SK-N-MC (cell line): ENCODE measurements around the gene HOXC9.

Source experiments
- EZH2 ChIP-seq: fragments of 200-600 bp; sonication (generic); IDR thresholded peaks from one replicate; pipeline ENCODE4 v1.6.1; 2017; ENCODE audit warnings: antibody characterized with exemption
- FOXP2 ChIP-seq: optimal IDR thresholded peaks from 2 replicates; pipeline ENCODE3; 2011; ENCODE audit warnings: mild to moderate bottlenecking, moderate library complexity; ENCODE audit not compliant: insufficient read depth; ENCODE audit errors: extremely low read length, control extremely low read depth
- POLR2AphosphoS5 ChIP-seq: IDR thresholded peaks from 2 replicates; pipeline ENCODE4 v1.6.1; 2012; ENCODE audit warnings: mild to moderate bottlenecking, low read depth, low read length, borderline replicate concordance

DNA sequence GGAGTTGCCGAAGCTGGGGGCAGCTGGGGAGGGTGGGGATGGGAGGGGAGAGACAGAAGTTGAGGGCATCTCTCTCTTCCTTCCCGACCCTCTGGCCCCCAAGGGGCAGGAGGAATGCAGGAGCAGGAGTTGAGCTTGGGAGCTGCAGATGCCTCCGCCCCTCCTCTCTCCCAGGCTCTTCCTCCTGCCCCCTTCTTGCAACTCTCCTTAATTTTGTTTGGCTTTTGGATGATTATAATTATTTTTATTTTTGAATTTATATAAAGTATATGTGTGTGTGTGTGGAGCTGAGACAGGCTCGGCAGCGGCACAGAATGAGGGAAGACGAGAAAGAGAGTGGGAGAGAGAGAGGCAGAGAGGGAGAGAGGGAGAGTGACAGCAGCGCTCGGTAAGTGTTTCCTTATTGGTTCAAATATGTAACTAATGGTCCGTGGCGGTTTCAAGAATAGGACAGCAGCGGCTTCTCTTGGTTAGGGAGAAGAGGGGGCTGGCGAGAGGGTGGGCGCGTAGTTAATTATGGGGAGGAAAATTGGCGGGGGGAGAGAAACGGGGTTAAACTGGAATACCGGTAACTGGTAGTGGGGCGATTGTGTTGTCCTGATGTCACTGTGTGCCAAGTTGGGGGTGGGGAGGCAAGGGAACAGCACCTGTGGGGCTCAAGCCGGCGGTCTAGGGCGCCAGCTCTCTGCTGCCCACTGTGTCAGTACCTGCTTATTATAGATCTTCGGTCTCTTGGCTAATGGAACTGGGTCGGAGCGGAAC, 17.2 kb downstream of the HOXC9 start:
- no peak for TF ChIP-seq EZH2
- no peak; the same call in 1 of the 2 replicates for TF ChIP-seq POLR2AphosphoS5
- no peak for TF ChIP-seq FOXP2
